Effector memory CD4-positive, alpha-beta T cell (primary cell): Measurements from ENCODE around the gene SETDB1.

Experiments
- DNase-seq, 3 donors: peaks; one replicate each; pipeline ENCODE4 v3.0.0-alpha.2; 2020
- H3K27ac ChIP-seq: 2 replicates; pipeline ENCODE4 v1.7.0; 2013; ENCODE audit warnings: mild to moderate bottlenecking, low read length, moderate library complexity; ENCODE audit not compliant: insufficient read depth, poor library complexity, severe bottlenecking
- H3K27me3 ChIP-seq: replicated peaks from 2 replicates; pipeline ENCODE4 v1.7.0; 2013; ENCODE audit warnings: mild to moderate bottlenecking, low read length; ENCODE audit not compliant: insufficient read depth, control insufficient read depth, poor library complexity, severe bottlenecking
- H3K36me3 ChIP-seq: 2 replicates; pipeline ENCODE4 v1.7.0; 2013; ENCODE audit warnings: mild to moderate bottlenecking, low read length, moderate library complexity; ENCODE audit not compliant: control insufficient read depth, insufficient read depth
- H3K4me1 ChIP-seq: 2 replicates; pipeline ENCODE4 v1.7.0; 2013; ENCODE audit warnings: low read length, mild to moderate bottlenecking; ENCODE audit not compliant: control insufficient read depth, insufficient read depth, poor library complexity, severe bottlenecking
- H3K4me3 ChIP-seq: 2 replicates; pipeline ENCODE4 v1.7.0; 2013; ENCODE audit warnings: low read length, low read depth, mild to moderate bottlenecking; ENCODE audit not compliant: insufficient read depth, poor library complexity, severe bottlenecking
- H3K9me3 ChIP-seq: 2 replicates; pipeline ENCODE4 v1.7.0; 2013; ENCODE audit warnings: mild to moderate bottlenecking, low read length, moderate library complexity; ENCODE audit not compliant: control insufficient read depth

SETDB1 gene

GRCh38 chr1:150999051-150999674, 73.0 kb downstream of the SETDB1 start:
- H3K27ac ChIP-seq = no peak overlapping the region
- H3K36me3 ChIP-seq = peaks cover 45% of the 10 kb centered on the region
- no peak overlapping the region for H3K4me3 ChIP-seq
- H3K27me3 ChIP-seq = no peaks in the 10 kb centered on the region
- no peak for DNase-seq
- H3K9me3 ChIP-seq = no peaks in the 10 kb centered on the region
- peaks cover 23% of the 10 kb centered on the region for H3K4me1 ChIP-seq

GRCh38 chr1:150999926-151000325, 73.8 kb downstream of the SETDB1 start:
- DNase-seq = no peak
- Histone ChIP-seq H3K27me3 (no peaks in the 10 kb centered on the region), H3K27ac (no peak overlapping the region), H3K36me3 (peaks cover 45% of the 10 kb centered on the region), H3K4me3 (no peak overlapping the region), H3K4me1 (peaks cover 25% of the 10 kb centered on the region), H3K9me3 (no peaks in the 10 kb centered on the region)

GRCh38 chr1:151000408-151000807, 74.2 kb downstream of the SETDB1 start:
- no peaks in the 10 kb centered on the region for H3K9me3 ChIP-seq
- no peak overlapping the region for H3K4me3 ChIP-seq
- no peak overlapping the region for H3K27ac ChIP-seq
- peaks cover 25% of the 10 kb centered on the region for H3K4me1 ChIP-seq
- H3K36me3 ChIP-seq = peaks cover 45% of the 10 kb centered on the region
- DNase-seq = no peak
- no peaks in the 10 kb centered on the region for H3K27me3 ChIP-seq

- H3K27me3 ChIP-seq = no peaks in the 10 kb centered on the region
- H3K9me3 ChIP-seq = no peaks in the 10 kb centered on the region
- no peak overlapping the region for H3K4me3 ChIP-seq
- peaks cover 27% of the 10 kb centered on the region for H3K4me1 ChIP-seq
- H3K27ac ChIP-seq = no peak overlapping the region
- peaks cover 42% of the 10 kb centered on the region for H3K36me3 ChIP-seq
- DNase-seq = no peak
Observed at GRCh38 chr1:151001602-151002001, 75.4 kb downstream of the SETDB1 start.

- peaks cover 32% of the 10 kb centered on the region for H3K4me1 ChIP-seq
- no peaks in the 10 kb centered on the region for H3K9me3 ChIP-seq
- no peak for DNase-seq
- peak overlapping the region; percentile 52 for H3K27ac ChIP-seq
- peaks cover 37% of the 10 kb centered on the region for H3K36me3 ChIP-seq
- H3K4me3 ChIP-seq = peak overlapping the region; percentile 27
- no peaks in the 10 kb centered on the region for H3K27me3 ChIP-seq
Observed at GRCh38 chr1:151002051-151002450, 75.9 kb downstream of the SETDB1 start.

- H3K27me3 ChIP-seq = no peaks in the 10 kb centered on the region
- H3K27ac ChIP-seq = peak overlapping the region; percentile 52
- H3K4me1 ChIP-seq = peaks cover 37% of the 10 kb centered on the region
- peaks cover 32% of the 10 kb centered on the region for H3K36me3 ChIP-seq
- H3K9me3 ChIP-seq = no peaks in the 10 kb centered on the region
- no peak for DNase-seq
- H3K4me3 ChIP-seq = peak overlapping the region; percentile 27
Observed at GRCh38 chr1:151002611-151003010, 76.4 kb downstream of the SETDB1 start.

- peak overlapping the region; percentile 52 for H3K27ac ChIP-seq
- peak overlapping the region; percentile 27 for H3K4me3 ChIP-seq
- H3K27me3 ChIP-seq = no peaks in the 10 kb centered on the region
- peaks cover 26% of the 10 kb centered on the region for H3K36me3 ChIP-seq
- peaks cover 39% of the 10 kb centered on the region for H3K4me1 ChIP-seq
- DNase-seq = no peak
- no peaks in the 10 kb centered on the region for H3K9me3 ChIP-seq
Observed at GRCh38 chr1:151003180-151003579, 77.0 kb downstream of the SETDB1 start.

- H3K27ac ChIP-seq = peak overlapping the region; percentile 94
- no peaks in the 10 kb centered on the region for H3K9me3 ChIP-seq
- no peaks in the 10 kb centered on the region for H3K27me3 ChIP-seq
- DNase-seq = no peak
- H3K36me3 ChIP-seq = peaks cover 9% of the 10 kb centered on the region
- peaks cover 47% of the 10 kb centered on the region for H3K4me1 ChIP-seq
- peak overlapping the region; percentile 67 for H3K4me3 ChIP-seq
Observed at GRCh38 chr1:151005729-151006319, 79.7 kb downstream of the SETDB1 start.

GRCh38 chr1:151006327-151007052, 80.3 kb downstream of the SETDB1 start, which contains the start of gene MINDY1:
Gene MINDY1, minus strand, starts transcription at chr1:151006902. Its CDS starts 4,285 bp downstream, at chr1:151002617.
- Histone ChIP-seq H3K4me1 (peaks cover 50% of the 10 kb centered on the region), H3K27me3 (no peaks in the 10 kb centered on the region), H3K9me3 (no peaks in the 10 kb centered on the region), H3K36me3 (peaks cover 4% of the 10 kb centered on the region), H3K27ac (peak within 1 kb of the TSS; percentile 94), H3K4me3 (peak within 1 kb of the TSS; percentile 67)
- peak in 2 of 3 donors; percentile 5 to 8 for DNase-seq

- no peak for DNase-seq
- Histone ChIP-seq H3K9me3 (no peaks in the 10 kb centered on the region), H3K4me3 (peak overlapping the region; percentile 67), H3K36me3 (no peaks in the 10 kb centered on the region), H3K27ac (peak overlapping the region; percentile 94), H3K27me3 (no peaks in the 10 kb centered on the region), H3K4me1 (peaks cover 41% of the 10 kb centered on the region)
Observed at GRCh38 chr1:151007853-151008243, 81.7 kb downstream of the SETDB1 start.
